HG03175 (cell line): ENCODE data around the gene EXOC3.
"Not testable (repeated sequence)": the region's sequence is repeated elsewhere in the genome, so short reads cannot be mapped to it uniquely, and the experiment has no call there.

ENCODE experiments used
- ATAC-seq: cut with Tn5 transposase; IDR thresholded peaks from one replicate; pipeline ENCODE4 v1.9.1; 2021; ENCODE audit warnings: mild to moderate bottlenecking, moderate library complexity; ENCODE audit not compliant: unreplicated experiment

EXOC3 gene

GRCh38 chr5:471750-472058 lies 28.7 kb downstream of the EXOC3 start:
- ATAC-seq, result no peak

- peak; percentile 15 for ATAC-seq
These were observed 29.2 kb downstream of the EXOC3 start for GRCh38 chr5:472076-472655.

GRCh38 chr5:472656-473550 lies 29.9 kb downstream of the EXOC3 start:
- ATAC-seq, result peak; percentile 72

- ATAC-seq, result peak; percentile 27
These were observed 30.7 kb downstream of the EXOC3 start for GRCh38 chr5:473551-474192.

GRCh38 chr5:474232-474839 lies 31.4 kb downstream of the EXOC3 start:
- not testable (repeated sequence) for ATAC-seq

- no peak for ATAC-seq
These were observed 32.1 kb downstream of the EXOC3 start for GRCh38 chr5:474840-475661.

GRCh38 chr5:475704-476101 lies 32.7 kb downstream of the EXOC3 start:
- ATAC-seq, result no peak

GRCh38 chr5:476102-476813 lies 33.3 kb downstream of the EXOC3 start:
- ATAC-seq, result no peak

GRCh38 chr5:476814-477175 lies 33.8 kb downstream of the EXOC3 start:
- ATAC-seq, result no peak

- ATAC-seq, result no peak
These were observed 34.3 kb downstream of the EXOC3 start for GRCh38 chr5:477247-477646.

- ATAC-seq, result no peak
These were observed 34.9 kb downstream of the EXOC3 start for GRCh38 chr5:477871-478270.

GRCh38 chr5:478369-478981 lies 35.5 kb downstream of the EXOC3 start:
- no peak for ATAC-seq

- ATAC-seq, result no peak
These were observed 36.1 kb downstream of the EXOC3 start for GRCh38 chr5:478982-479535.

- ATAC-seq, result no peak
These were observed 36.8 kb downstream of the EXOC3 start for GRCh38 chr5:479566-480319.

- no peak for ATAC-seq
These were observed 38.4 kb downstream of the EXOC3 start for GRCh38 chr5:481347-481746.

GRCh38 chr5:482021-482420 lies 39.0 kb downstream of the EXOC3 start:
- ATAC-seq, result no peak

GRCh38 chr5:482506-482905 lies 39.5 kb downstream of the EXOC3 start:
- ATAC-seq, result no peak

GRCh38 chr5:483011-483410 lies 40.0 kb downstream of the EXOC3 start:
- ATAC-seq, result no peak
